ENCODE results near the gene CASQ2. TPM values are rescaled to one million over a fixed set of nuclear protein-coding genes. Genes with fewer than 3 reads are reported as not detected.

CASQ2 gene
- total RNA-seq, 1 experiment from 2014 or later, result not detected

- peaks cover 20% of the 10 kb centered on the region for H3K79me2 ChIP-seq (ENCODE audit: insufficient read depth, low read length)
- H3K9me3 ChIP-seq (ENCODE audit: control insufficient read depth in 1 of 2, insufficient read depth in 1 of 2, low read depth in 1 of 2, low read length in 2 of 2), result no peaks in the 10 kb centered on the region
- ChIA-PET POLR2A (interaction anchor here (0.9 kb wide), 1 partner anchor 8 kb away, joined by 3 read pairs; no protein-coding TSS in a partner anchor), RAD21 (ENCODE audit: low non-redundant PET in 1 of 2, low total read pairs in 2 of 2, uncharacterized antibody in 2 of 2, unreplicated experiment in 2 of 2) (interaction anchor here (1.2 to 1.8 kb wide), 3 partner anchors 27 to 38 kb away, joined by 3 to 5 read pairs (median 3); partner anchors contain the start of gene VANGL1 (in 2 of the 2)), CTCF (interaction anchor here (5.9 kb wide), 1 partner anchor 37 kb away, joined by 32 read pairs; no protein-coding TSS in a partner anchor)
- DNase-seq (ENCODE audit: low read depth, low spot score) (peak; percentile 69), ATAC-seq (peak; percentile 59)
- no peaks in the 10 kb centered on the region for H3K27me3 ChIP-seq (ENCODE audit: insufficient read depth, low read length)
- peak overlapping the region; percentile 27 for H3K9ac ChIP-seq (ENCODE audit: low read length)
- peaks cover 0 to 12% of the 10 kb centered on the region in 2 experiments; a peak in 2 of 4 replicates for H3K36me3 ChIP-seq (ENCODE audit: control insufficient read depth in 1 of 2, insufficient read depth in 2 of 2, low read length in 2 of 2)
- no TSS peak for BruUV-seq (replicated peaks)
- TF ChIP-seq JUND (IDR thresholded peaks at IDR 0.05), result peak; percentile 75
- peak; percentile 31; the same call in 1 of the 2 replicates for TF ChIP-seq CBX3 (IDR thresholded peaks at IDR 0.05; ENCODE audit: low read depth)
- TF ChIP-seq CEBPB (IDR thresholded peaks at IDR 0.05; ENCODE audit: low read depth), result peak; percentile 37; the same call in 1 of the 2 replicates
- TF ChIP-seq EGR1 (IDR thresholded peaks at IDR 0.05; ENCODE audit: low read depth), result 0 out of 2 replicates have a peak, but pooled peaks have one; percentile 30
- TF ChIP-seq TCF7L2 (IDR thresholded peaks at IDR 0.05; ENCODE audit: borderline replicate concordance, extremely low read depth, insufficient read depth, insufficient read length), result no peak
- no peak for TF ChIP-seq MAX (IDR thresholded peaks at IDR 0.05)
- peak; percentile 61 for TF ChIP-seq SP1 (IDR thresholded peaks at IDR 0.05; ENCODE audit: low read depth)
- TF ChIP-seq FOSL1 (IDR thresholded peaks at IDR 0.05; ENCODE audit: low read depth), result peak; percentile 76
- peaks cover 66 to 86% of the 10 kb centered on the region in 2 experiments for H3K4me1 ChIP-seq (ENCODE audit: control insufficient read depth in 1 of 2, insufficient read depth in 2 of 2, low read length in 2 of 2)
- H3K4me2 ChIP-seq (ENCODE audit: low read length), result peak overlapping the region; percentile 85
- peaks cover 3% of the 10 kb centered on the region; the same call in 1 of the 2 replicates for H4K20me1 ChIP-seq (ENCODE audit: insufficient read depth)
- intact Hi-C loops (cut with micrococcal nuclease), result no loop called here
- no peak overlapping the region for H2AFZ ChIP-seq (ENCODE audit: low read depth, low read length, poor library complexity, severe bottlenecking)
- no peaks in the 10 kb centered on the region for H3K9me2 ChIP-seq (ENCODE audit: insufficient read depth)
- peak overlapping the region in 1 of 2 experiments; percentile 36; a peak in 3 of 4 replicates for H3K4me3 ChIP-seq (replicated peaks in 1 of 2; ENCODE audit: low read depth in 1 of 2, low read length in 2 of 2)
- peak overlapping the region; percentile 81 for H3K27ac ChIP-seq (ENCODE audit: low read depth, low read length)
Measured at GRCh38 chr1:115669002-115669673, 99.4 kb downstream of the CASQ2 start.

DNA sequence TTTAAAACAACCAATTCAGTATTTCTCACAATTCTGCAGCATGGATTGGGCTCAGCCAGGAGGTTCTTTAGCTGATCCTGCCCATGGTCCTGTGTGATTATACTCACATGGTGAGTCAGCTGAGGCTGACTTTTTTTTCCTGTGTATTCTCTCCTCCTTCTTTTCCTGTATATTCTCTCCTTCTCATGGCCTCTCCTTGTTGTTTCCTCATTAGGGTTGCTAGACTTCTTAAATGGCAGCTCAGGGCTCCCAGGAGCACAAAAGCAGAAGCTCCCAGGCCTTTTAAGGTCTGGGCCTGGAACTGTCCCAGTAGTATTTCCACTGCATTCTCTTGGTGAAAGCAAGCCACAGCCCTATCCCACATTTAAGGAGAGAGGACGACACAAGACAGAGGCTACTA is 99.9 kb downstream of the CASQ2 start:
- peaks cover 3 to 17% of the 10 kb centered on the region in 2 experiments for H3K36me3 ChIP-seq (ENCODE audit: control insufficient read depth in 1 of 2, insufficient read depth in 2 of 2, low read length in 2 of 2)

More for the DNA sequence above, 99.9 kb downstream of the CASQ2 start:
- H3K9me3 ChIP-seq (ENCODE audit: control insufficient read depth in 1 of 2, insufficient read depth in 1 of 2, low read depth in 1 of 2, low read length in 2 of 2), result no peaks in the 10 kb centered on the region
- DNase-seq (ENCODE audit: low read depth, low spot score), result peak; percentile 66
- no peaks in the 10 kb centered on the region for H3K9me2 ChIP-seq (ENCODE audit: insufficient read depth)
- peak; percentile 64 for ATAC-seq
- intact Hi-C loops (cut with micrococcal nuclease), result no loop called here
- peaks cover 66 to 89% of the 10 kb centered on the region in 2 experiments for H3K4me1 ChIP-seq (ENCODE audit: control insufficient read depth in 1 of 2, insufficient read depth in 2 of 2, low read length in 2 of 2)
- POLR2A ChIA-PET, result interaction anchor here (0.9 kb wide), 1 partner anchor 8 kb away, joined by 3 read pairs; no protein-coding TSS in a partner anchor
- CTCF ChIA-PET, result interaction anchor here (5.9 kb wide), 1 partner anchor 38 kb away, joined by 32 read pairs; no protein-coding TSS in a partner anchor
- H3K9ac ChIP-seq (ENCODE audit: low read length), result peak overlapping the region; percentile 27
- RAD21 ChIA-PET (ENCODE audit: low non-redundant PET in 1 of 2, low total read pairs in 2 of 2, uncharacterized antibody in 2 of 2, unreplicated experiment in 2 of 2), result interaction anchor here (1.2 to 1.8 kb wide), 3 partner anchors 26 to 38 kb away, joined by 3 to 5 read pairs (median 3); partner anchors contain the start of gene VANGL1 (in 2 of the 2)
- peak overlapping the region; percentile 81 for H3K27ac ChIP-seq (ENCODE audit: low read depth, low read length)
- peak overlapping the region in 1 of 2 experiments; percentile 36; a peak in 1 of 4 replicates for H3K4me3 ChIP-seq (replicated peaks in 1 of 2; ENCODE audit: low read depth in 1 of 2, low read length in 2 of 2)
- H3K79me2 ChIP-seq (ENCODE audit: insufficient read depth, low read length), result peaks cover 20% of the 10 kb centered on the region
- H3K27me3 ChIP-seq (ENCODE audit: insufficient read depth, low read length), result no peaks in the 10 kb centered on the region
- H2AFZ ChIP-seq (ENCODE audit: low read depth, low read length, poor library complexity, severe bottlenecking), result no peak overlapping the region
- no TSS peak for BruUV-seq (replicated peaks)
- H4K20me1 ChIP-seq (ENCODE audit: insufficient read depth), result peaks cover 3% of the 10 kb centered on the region; the same call in 1 of the 2 replicates
- TF ChIP-seq RAD21 (IDR thresholded peaks at IDR 0.05; ENCODE audit: low read depth), result no peak
- TF ChIP-seq SRF (IDR thresholded peaks at IDR 0.05; ENCODE audit: low read depth), result peak; percentile 77
- TF ChIP-seq POLR2AphosphoS5 (IDR thresholded peaks at IDR 0.05; ENCODE audit: low read depth, low read length), result no peak
- H3K4me2 ChIP-seq (ENCODE audit: low read length), result peak overlapping the region; percentile 85
